IgD-negative memory B cell (primary cell): ENCODE measurements around the gene IL17C. TPM values are rescaled to one million over a fixed set of nuclear protein-coding genes. Genes with fewer than 3 reads are reported as not detected.

Experiments
- H3K27ac Mint-ChIP-seq, 3 donors: one replicate each; pipeline ENCODE4 v1.8.0; 2020 to 2022; ENCODE audit warnings: mild to moderate bottlenecking in 3 of 3, mixed read lengths in 3 of 3, moderate library complexity in 1 of 3
- H3K27me3 Mint-ChIP-seq: one replicate; pipeline ENCODE4 v1.8.0; 2021; ENCODE audit warnings: mixed read lengths
- H3K36me3 Mint-ChIP-seq: one replicate; pipeline ENCODE4 v1.8.0; 2020; ENCODE audit warnings: mild to moderate bottlenecking, mixed read lengths
- H3K4me1 Mint-ChIP-seq, 3 donors: one replicate each; pipeline ENCODE4 v1.8.0; 2020 to 2022; ENCODE audit warnings: mixed read lengths in 3 of 3, mild to moderate bottlenecking in 1 of 3
- H3K4me3 Mint-ChIP-seq, 4 donors: one replicate each; pipeline ENCODE4 v1.8.0; 2020 to 2022; ENCODE audit warnings: mild to moderate bottlenecking in 4 of 4, mixed read lengths in 4 of 4, moderate library complexity in 3 of 4
- H3K9me3 Mint-ChIP-seq, 3 donors: one replicate each; pipeline ENCODE4 v1.8.0; 2020 to 2021; ENCODE audit warnings: mixed read lengths in 3 of 3, mild to moderate bottlenecking in 1 of 3
- polyA plus RNA-seq: library from polyadenylated mRNA; unstranded; fragments of 300-500 nt; fragmentation: Illumina TruSeq; gene quantifications from one replicate; pipeline ENCODE4 v1.2.3, GENCODE V29; 2021

Gene IL17C
- polyA plus RNA-seq, 1 donor from 2014 or later: not detected

DNA sequence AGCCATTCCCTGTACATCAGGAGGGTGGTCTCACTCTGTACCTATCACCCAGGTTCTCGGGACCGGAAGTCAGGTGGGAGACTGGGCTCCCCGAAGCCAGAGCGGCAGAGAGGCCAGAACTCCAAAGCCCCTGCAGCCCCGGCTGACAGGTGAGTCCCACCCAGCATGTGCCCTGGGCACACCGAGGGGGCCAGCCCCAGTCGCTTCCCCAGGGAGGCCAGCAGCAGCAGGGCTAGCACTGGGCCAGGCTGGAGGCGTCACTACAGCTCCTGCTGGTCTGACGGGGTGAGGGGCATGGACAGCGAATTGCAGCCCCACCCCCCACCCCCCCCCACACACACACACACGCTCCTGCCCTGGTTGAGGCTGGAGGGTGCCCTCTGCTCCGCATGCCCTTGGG, 7.9 kb upstream of the IL17C start:
- H3K9me3 Mint-ChIP-seq: no peaks in the 10 kb centered on the region
- no peak overlapping the region for H3K27ac Mint-ChIP-seq
- no peaks in the 10 kb centered on the region for H3K27me3 Mint-ChIP-seq
- H3K36me3 Mint-ChIP-seq: peaks cover 1% of the 10 kb centered on the region
- no peak overlapping the region for H3K4me3 Mint-ChIP-seq
- H3K4me1 Mint-ChIP-seq: peaks cover 0 to 4% (median 2%) of the 10 kb centered on the region in 3 donors

DNA sequence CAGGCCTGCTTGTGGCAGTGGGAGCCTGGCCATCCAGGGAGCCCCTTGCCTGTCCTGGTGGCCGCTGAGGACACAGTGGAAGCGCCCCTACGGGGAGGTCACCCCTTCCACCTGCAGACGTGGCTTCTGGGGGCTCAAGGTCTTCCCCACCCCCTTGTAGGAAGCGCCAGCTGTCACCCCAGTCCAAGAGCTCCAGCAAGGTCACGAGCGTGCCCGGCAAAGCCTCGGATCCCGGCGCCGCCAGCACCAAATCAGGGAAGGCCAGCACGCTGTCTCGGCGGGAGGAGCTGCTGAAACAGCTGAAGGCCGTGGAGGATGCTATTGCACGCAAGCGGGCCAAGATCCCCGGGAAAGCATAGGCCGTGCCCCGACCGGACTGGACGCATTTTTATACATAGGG, 7.4 kb upstream of the IL17C start:
- H3K36me3 Mint-ChIP-seq: peaks cover 1% of the 10 kb centered on the region
- peaks cover 1% of the 10 kb centered on the region for H3K27me3 Mint-ChIP-seq
- peaks cover 1 to 5% (median 4%) of the 10 kb centered on the region in 3 donors for H3K4me1 Mint-ChIP-seq
- H3K4me3 Mint-ChIP-seq: no peak overlapping the region
- peak overlapping the region in 2 of 3 donors; percentile 18 to 69 for H3K27ac Mint-ChIP-seq
- H3K9me3 Mint-ChIP-seq: no peaks in the 10 kb centered on the region

DNA sequence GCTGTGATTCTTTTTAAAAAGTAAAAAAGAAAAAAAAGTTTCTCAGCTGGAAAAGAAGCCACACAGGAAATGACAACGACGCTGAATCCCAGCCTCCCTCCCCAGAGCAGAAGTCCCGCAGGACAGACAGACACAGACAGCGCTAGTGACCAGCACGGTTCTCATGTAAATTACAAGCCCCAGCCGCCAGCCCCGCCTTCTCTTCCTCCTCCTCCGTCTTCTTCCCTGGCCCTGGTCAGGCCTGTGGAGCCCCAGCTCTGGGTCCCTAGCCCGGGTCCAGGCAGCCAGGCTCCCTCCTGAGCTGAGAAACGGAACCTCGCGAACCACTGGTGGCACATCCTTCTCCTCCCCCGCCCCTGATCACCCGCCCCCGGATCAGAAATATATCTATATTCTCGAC, 7.0 kb upstream of the IL17C start:
- Mint-ChIP-seq H3K27ac (peak overlapping the region in 2 of 3 donors; percentile 18 to 69), H3K4me3 (peak overlapping the region in 1 of 4 donors; percentile 38), H3K27me3 (peaks cover 3% of the 10 kb centered on the region)

DNA sequence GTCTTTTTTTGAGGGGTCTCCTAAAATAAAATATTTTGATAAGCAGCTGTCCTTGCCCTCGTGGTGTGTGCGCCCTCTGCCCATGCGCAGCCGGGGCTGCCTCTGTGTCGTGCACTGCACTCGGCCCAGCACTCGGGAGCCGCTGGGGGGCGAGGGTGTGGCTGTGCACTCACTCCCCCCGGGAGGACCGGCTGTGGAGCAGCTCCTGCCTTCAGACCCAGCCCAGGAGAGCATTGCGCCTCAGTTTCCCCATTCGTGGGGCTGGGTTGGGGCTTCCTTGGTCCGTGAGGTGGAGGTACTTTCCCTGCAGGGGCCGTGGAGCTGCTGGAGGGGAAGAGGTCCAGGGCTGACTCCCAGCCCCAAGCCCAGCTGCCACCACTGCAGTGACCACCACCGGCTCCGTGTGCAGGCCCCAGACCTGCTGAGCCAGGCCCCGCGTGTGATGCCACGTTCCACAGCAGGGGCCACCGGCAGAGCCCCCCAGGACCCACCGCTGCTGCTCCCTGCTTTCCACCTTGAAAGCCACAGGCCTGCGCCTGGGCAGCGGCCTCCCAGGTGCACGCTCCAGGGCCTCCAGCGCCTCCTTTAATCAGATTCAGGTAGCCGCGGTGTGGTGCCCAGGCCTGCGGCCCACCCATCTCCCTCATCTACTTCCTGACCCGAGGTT, 6.3 kb upstream of the IL17C start:
- Mint-ChIP-seq H3K4me1 (peaks cover 4 to 7% (median 7%) of the 10 kb centered on the region in 3 donors), H3K27me3 (peaks cover 4% of the 10 kb centered on the region), H3K9me3 (no peaks in the 10 kb centered on the region), H3K4me3 (peak overlapping the region in 1 of 4 donors; percentile 38), H3K27ac (no peak overlapping the region), H3K36me3 (peaks cover 1% of the 10 kb centered on the region)

More for the DNA sequence above, 7.0 kb upstream of the IL17C start:
- Mint-ChIP-seq H3K9me3 (no peaks in the 10 kb centered on the region), H3K4me1 (peaks cover 4 to 6% (median 5%) of the 10 kb centered on the region in 3 donors), H3K36me3 (peaks cover 1% of the 10 kb centered on the region)

DNA sequence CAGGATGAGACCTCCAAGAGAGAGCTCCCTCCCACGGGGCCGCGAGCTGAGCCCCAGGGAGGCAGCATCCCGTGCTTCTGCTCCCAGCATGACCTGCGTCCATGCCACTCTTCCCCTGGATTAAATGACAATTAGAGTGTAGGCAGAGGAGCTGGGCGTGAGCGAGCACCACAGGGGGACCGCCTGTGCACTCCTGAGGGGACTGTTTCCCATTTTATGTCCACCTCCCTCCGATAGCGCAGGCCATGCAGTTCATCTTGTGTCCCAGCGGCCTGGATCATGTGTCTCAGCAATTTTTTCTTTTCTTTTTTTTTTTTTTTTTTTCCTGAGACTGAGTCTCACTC, 5.8 kb upstream of the IL17C start:
- Mint-ChIP-seq H3K4me1 (peaks cover 7 to 10% (median 9%) of the 10 kb centered on the region in 3 donors), H3K27ac (peak overlapping the region in 1 of 3 donors; percentile 62), H3K27me3 (peaks cover 7% of the 10 kb centered on the region), H3K4me3 (peak overlapping the region in 1 of 4 donors; percentile 29), H3K36me3 (peaks cover 1% of the 10 kb centered on the region), H3K9me3 (no peaks in the 10 kb centered on the region)

DNA sequence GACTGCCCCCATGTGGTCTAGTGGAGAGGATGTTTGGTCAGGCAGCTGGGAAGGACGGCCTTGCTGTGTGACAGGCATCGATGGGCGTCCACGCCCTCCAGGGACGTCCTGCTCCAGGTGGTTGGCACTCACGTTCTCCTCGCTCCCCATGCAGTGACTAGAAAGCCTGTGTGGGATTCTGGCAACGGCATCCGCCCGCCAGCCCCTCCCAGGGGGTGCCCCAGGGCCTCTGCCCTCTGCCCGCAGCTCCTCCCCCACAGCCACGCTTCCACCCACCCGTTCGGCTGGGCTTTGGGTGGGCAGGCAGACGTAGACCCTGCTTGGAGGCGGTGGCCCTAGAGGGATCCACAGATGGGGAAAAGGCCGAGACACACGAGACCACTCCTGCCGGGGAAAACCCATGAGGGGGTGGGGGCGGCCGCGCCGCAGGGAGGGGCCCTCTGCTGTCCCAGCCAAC, 4.7 kb upstream of the IL17C start:
- Mint-ChIP-seq H3K27me3 (peaks cover 13% of the 10 kb centered on the region), H3K4me3 (peak overlapping the region; percentile 71 to 89 (median 82))

DNA sequence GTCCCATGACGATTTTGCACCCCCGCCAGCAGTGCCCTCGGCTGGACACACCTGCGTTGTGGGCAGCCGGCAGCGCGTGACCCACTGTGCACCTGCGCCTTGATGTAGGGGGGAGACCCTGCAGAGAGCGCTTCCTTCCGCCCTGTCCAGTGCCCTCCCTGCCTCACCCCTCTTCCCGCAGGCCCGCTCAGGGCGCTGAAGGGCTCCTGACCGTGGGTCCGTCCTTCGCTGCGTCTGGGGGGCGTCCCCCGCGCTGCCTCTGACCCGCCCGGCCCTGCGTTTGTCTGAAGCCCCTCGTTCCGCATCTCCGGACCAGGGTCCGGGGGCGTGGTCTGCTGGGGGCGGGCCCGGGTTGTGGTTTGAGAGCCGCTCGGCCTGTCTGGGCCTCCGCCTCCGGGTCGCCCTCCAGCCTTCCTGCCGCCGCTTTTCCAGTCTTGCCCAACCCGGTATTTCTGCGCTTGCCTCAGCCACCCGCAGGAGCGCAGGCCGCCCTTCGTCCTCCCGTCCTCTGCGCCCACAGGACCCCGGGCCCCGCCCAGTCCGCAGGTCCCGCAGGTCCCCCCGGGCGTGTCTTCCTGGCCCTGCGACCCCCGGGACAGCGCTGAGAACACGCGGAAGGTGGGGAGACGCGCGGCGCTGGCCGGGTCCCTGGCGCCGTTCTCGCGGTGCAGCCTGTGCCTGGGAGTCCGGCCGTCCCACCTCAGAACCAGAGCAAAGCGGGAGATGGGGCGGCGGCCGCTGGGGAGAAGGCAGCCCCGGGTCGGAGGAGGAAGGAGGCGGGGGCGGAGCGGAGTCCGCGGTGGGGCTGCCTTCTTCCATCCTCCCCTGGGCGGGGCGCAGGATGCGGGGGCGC, 4.0 kb upstream of the IL17C start:
- peaks cover 1% of the 10 kb centered on the region for H3K36me3 Mint-ChIP-seq
- H3K9me3 Mint-ChIP-seq: peaks cover 0 to 1% (median 0%) of the 10 kb centered on the region in 3 donors

More for the DNA sequence above, 4.7 kb upstream of the IL17C start:
- peaks cover 0 to 1% (median 0%) of the 10 kb centered on the region in 3 donors for H3K9me3 Mint-ChIP-seq
- peak overlapping the region; percentile 27 to 78 (median 62) for H3K27ac Mint-ChIP-seq
- H3K36me3 Mint-ChIP-seq: peaks cover 1% of the 10 kb centered on the region
- H3K4me1 Mint-ChIP-seq: peaks cover 15 to 21% (median 20%) of the 10 kb centered on the region in 3 donors

DNA sequence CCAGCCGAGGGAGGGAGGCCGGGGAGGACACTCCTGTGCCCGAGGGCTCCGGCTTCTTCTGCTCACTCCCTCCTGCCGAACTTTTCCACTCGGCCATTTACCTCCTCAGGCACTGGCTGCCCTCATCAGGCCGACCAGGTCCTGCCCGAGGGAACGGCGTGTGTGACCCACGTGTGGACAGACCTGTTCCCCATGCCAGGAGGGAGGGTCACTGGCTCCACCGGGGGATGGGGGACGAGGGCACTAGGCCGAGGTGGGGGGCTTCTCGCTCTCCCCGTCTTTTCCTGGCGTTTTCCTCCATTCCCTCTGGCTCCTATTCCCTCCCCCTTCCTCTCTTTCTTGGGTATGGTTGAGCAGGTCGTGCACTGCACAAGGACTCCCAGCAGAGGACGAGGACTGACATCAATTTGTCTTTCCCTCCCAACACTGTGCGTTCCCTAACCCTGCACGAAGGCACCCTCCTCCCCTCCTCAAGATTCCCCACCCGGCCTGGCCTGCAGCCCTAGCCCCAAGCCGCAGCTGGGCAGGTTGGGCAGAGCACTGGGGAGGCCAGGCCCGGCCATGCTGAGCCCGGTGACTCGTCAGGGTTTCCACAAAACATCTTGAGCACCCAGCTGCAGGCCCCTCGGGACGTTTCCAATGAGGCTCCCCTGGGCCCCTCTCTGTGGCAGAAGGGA, 3.2 kb upstream of the IL17C start:
- Mint-ChIP-seq H3K27ac (peak overlapping the region in 1 of 3 donors; percentile 89), H3K9me3 (peaks cover 0 to 1% (median under 1%) of the 10 kb centered on the region in 3 donors), H3K27me3 (peaks cover 15% of the 10 kb centered on the region), H3K4me3 (peak overlapping the region; percentile 75 to 92 (median 84)), H3K36me3 (peaks cover 1% of the 10 kb centered on the region), H3K4me1 (peaks cover 19 to 24% (median 23%) of the 10 kb centered on the region in 3 donors)

More for the DNA sequence above, 4.0 kb upstream of the IL17C start:
- peaks cover 15 to 23% (median 20%) of the 10 kb centered on the region in 3 donors for H3K4me1 Mint-ChIP-seq
- H3K27ac Mint-ChIP-seq: peak overlapping the region; percentile 27 to 89 (median 78)
- H3K4me3 Mint-ChIP-seq: peak overlapping the region; percentile 71 to 89 (median 82)
- peaks cover 13% of the 10 kb centered on the region for H3K27me3 Mint-ChIP-seq

DNA sequence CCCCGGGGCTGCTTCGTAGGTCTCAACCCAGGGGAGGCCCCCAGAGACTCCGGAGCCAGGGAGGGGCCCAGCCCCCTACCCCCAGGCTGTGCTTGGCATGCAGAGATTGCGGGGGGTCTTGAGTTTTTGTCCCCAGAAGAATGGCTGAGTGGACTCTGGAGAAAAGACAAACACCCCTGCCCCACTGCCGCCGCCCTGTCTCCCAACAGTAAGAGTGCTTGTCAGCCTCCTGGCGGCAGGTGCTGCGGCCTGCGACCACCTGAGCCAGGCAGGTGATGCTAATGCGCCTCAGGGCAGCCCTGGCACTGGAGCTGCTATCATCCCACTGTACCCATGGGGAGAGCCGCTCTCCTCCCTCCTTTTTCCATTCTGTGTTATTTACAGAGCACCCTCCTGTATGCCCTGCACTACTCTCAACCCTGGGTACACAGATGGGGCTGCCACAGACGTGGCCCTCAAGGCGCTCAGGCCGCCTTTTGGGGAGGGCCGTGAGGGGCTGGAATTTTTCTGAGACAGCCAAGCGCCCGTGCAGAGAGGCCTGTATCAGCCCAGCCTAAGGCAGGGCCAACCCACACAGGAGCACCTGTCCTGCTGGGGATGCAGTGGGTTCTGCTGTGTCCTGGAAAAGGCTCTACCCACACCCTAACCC, 2.6 kb upstream of the IL17C start:
- H3K27me3 Mint-ChIP-seq: peaks cover 19% of the 10 kb centered on the region
- H3K36me3 Mint-ChIP-seq: peaks cover 1% of the 10 kb centered on the region
- peaks cover 0 to 3% (median 1%) of the 10 kb centered on the region in 3 donors for H3K9me3 Mint-ChIP-seq
- H3K27ac Mint-ChIP-seq: peak overlapping the region; percentile 31 to 89 (median 85)
- H3K4me3 Mint-ChIP-seq: peak overlapping the region in 3 of 4 donors; percentile 63 to 79 (median 79)
- peaks cover 25 to 30% (median 27%) of the 10 kb centered on the region in 3 donors for H3K4me1 Mint-ChIP-seq

DNA sequence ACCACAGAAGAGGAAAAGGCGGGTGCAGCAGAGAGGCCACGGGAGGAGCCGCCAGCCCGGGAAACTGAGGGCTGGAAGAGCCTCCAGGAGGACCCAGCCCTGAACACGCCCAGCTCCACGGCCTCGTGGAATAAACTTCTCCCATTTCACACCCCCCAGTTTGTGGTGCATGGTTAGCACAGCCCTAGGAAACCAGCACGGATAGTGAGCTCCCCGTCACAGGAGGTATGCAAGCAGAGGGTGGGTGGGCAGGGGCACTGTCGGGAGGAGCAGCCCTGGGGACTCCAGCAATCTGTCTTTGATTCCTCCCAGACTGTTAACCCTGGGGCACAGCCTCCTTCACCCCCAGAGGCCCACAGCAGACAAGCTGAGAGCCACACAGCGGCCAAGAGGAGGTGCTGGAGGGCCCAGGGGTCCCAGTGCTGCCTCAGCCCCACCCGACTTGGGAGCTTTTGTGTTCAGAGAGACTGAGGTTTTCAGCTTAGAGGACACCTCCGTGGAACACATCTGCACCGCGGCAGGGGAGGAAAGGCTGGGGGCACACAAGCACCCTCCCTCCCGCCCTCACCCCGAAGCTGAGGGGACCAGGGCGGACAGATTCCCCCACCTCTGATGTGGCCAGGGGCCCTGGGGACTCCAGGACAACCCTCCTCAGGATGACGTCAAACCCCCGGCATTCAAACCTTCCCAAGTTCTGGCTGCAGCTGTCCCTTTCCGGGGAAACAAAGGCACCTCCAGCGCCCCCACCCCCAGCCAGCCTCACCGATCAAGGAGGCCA, 1.7 kb upstream of the IL17C start:
- Mint-ChIP-seq H3K27me3 (peaks cover 19% of the 10 kb centered on the region), H3K36me3 (peaks cover 1% of the 10 kb centered on the region), H3K27ac (peak overlapping the region; percentile 31 to 96 (median 85)), H3K9me3 (peaks cover 0 to 3% (median 1%) of the 10 kb centered on the region in 3 donors), H3K4me3 (peak overlapping the region in 2 of 4 donors; percentile 79 to 83), H3K4me1 (peaks cover 27 to 30% (median 27%) of the 10 kb centered on the region in 3 donors)

DNA sequence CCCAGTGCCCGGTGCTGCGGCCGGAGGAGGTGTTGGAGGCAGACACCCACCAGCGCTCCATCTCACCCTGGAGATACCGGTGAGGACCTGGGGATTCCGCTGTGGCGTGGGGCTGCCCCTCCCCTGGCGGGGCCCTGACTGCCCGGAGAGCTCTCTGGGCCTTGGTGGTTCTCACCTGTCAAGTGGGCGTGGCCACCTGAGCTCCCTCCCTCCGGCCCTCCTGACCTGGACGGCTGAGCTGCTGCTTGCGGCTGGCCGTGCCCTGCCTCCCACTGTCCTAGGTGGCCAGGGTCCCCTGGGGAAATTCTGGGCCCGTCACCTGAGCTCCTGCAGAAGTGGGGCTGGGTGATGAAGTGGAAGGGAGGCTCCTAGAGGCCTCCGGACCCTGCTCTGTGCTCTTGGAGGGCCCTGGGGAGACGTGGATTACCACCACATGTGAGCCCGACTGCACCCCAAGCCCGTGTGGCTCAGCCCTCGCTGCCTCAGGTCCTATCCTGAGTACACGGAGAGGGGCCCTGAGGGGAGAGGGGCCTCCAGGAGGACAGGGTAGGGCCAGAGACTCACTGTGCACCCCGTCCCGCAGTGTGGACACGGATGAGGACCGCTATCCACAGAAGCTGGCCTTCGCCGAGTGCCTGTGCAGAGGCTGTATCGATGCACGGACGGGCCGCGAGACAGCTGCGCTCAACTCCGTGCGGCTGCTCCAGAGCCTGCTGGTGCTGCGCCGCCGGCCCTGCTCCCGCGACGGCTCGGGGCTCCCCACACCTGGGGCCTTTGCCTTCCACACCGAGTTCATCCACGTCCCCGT, 1.1 kb downstream of the IL17C start:
- peak overlapping the region; percentile 38 to 90 (median 82) for H3K4me3 Mint-ChIP-seq

DNA sequence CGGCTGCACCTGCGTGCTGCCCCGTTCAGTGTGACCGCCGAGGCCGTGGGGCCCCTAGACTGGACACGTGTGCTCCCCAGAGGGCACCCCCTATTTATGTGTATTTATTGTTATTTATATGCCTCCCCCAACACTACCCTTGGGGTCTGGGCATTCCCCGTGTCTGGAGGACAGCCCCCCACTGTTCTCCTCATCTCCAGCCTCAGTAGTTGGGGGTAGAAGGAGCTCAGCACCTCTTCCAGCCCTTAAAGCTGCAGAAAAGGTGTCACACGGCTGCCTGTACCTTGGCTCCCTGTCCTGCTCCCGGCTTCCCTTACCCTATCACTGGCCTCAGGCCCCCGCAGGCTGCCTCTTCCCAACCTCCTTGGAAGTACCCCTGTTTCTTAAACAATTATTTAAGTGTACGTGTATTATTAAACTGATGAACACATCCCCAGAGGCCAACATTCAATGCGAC, 1.7 kb downstream of the IL17C start:
- Mint-ChIP-seq H3K9me3 (peaks cover 0 to 3% (median 1%) of the 10 kb centered on the region in 3 donors), H3K27ac (peak overlapping the region; percentile 81 to 96 (median 95)), H3K36me3 (no peaks in the 10 kb centered on the region), H3K4me3 (peak overlapping the region; percentile 38 to 90 (median 82)), H3K27me3 (peaks cover 19% of the 10 kb centered on the region), H3K4me1 (peaks cover 29 to 30% (median 30%) of the 10 kb centered on the region in 3 donors)

More for the DNA sequence above, 1.1 kb downstream of the IL17C start:
- peak overlapping the region in 1 of 3 donors; percentile 96 for H3K27ac Mint-ChIP-seq
- H3K36me3 Mint-ChIP-seq: no peaks in the 10 kb centered on the region
- peaks cover 0 to 3% (median 1%) of the 10 kb centered on the region in 3 donors for H3K9me3 Mint-ChIP-seq
- peaks cover 19% of the 10 kb centered on the region for H3K27me3 Mint-ChIP-seq
- H3K4me1 Mint-ChIP-seq: peaks cover 27 to 30% (median 30%) of the 10 kb centered on the region in 3 donors
